Choroid plexus epithelial cell (primary cell): ENCODE measurements around the gene MAP2K7.
A peak's percentile ranks its signal among the peaks of the same experiment; 100 is the strongest.
"Not testable (repeated sequence)": the region's sequence is repeated elsewhere in the genome, so short reads cannot be mapped to it uniquely, and the experiment has no call there.

ENCODE experiments used
- DNase-seq: peaks from one replicate; pipeline ENCODE4 v3.0.0-alpha.2; 2010; ENCODE audit warnings: low read depth
- H3K4me3 ChIP-seq: 2 replicates; pipeline ENCODE4 v1.5.1; 2011; ENCODE audit warnings: low read depth, mild to moderate bottlenecking, control low read depth, low read length, moderate library complexity
- CTCF ChIP-seq: conservative IDR thresholded peaks from 2 replicates; pipeline ENCODE4 v1.5.1; 2011; ENCODE audit warnings: low read depth, mild to moderate bottlenecking, control low read depth, inconsistent platforms, low read length, moderate library complexity

Gene MAP2K7

GRCh38 chr19:7903244-7904073 is at the start of gene MAP2K7:
Gene MAP2K7 (plus strand): TSS chr19:7903877. CDS start chr19:7903945, 68 bp downstream.
- peak; percentile 57 for TF ChIP-seq CTCF
- peak; percentile 99 for DNase-seq
- peak within 1 kb of the TSS; percentile 88 for H3K4me3 ChIP-seq

DNA sequence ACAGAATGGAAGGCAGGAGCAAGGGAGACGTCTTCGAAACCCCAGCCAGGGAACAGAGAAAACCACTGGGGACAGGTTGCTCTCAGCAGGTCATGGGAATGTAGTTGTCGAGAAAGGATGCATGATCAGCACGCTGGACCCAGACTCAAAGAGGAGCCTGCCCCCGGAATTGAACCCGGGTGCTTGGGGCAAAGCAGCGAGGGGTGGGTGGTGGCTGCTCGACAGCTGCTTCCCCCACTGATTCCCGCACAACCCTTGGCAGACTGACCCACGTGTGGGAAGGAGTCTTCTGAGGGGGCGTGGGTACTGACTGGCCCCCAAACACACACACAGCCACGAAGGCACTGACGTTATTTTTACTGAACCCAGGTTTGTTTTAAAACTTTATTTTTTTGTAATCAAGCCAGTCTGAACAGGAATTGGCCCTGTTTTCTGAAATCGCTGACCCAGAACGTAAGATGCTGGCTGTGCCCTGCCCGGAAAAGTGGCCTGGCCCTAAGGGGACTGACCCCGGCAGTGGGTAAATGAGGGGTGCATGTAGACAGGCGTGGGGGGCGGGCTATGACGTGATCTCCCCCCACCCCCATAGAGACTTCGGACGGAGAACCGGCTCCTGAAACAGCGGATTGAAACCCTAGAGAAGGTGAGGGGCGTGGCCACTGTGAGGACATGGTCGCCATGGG is 48.1 kb upstream of the MAP2K7 start:
- H3K4me3 ChIP-seq, result no peak overlapping the region
- DNase-seq, result no peak
- TF ChIP-seq CTCF, result no peak

DNA sequence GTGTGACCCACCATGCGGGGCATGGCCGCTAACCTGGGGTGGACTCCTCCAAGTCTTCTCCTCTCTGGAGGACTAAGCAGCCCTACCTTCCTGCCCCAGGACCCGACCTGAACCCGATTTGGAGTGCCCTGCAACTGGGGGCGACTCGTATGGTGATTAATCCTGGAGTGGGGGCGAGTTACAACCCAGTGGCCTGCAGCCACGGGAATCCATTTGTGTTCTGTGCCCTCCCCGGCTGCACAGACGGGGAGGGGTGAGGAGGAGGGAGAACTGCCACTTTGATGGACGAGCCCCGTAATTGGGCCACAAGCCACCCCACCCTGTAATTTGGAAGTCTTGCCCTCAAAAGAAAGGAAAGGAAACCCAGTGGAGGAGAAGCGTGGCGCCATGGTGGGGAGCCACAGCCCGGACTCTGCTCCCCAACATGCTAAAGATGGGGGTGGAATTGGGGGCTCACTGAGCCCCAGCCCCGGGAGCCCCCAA is 47.5 kb upstream of the MAP2K7 start:
- no peak for TF ChIP-seq CTCF
- no peak overlapping the region for H3K4me3 ChIP-seq
- DNase-seq, result no peak

- H3K4me3 ChIP-seq, result no peak overlapping the region
- no peak for DNase-seq
- TF ChIP-seq CTCF, result no peak
These were observed 46.7 kb upstream of the MAP2K7 start for GRCh38 chr19:7856679-7857663.

DNA sequence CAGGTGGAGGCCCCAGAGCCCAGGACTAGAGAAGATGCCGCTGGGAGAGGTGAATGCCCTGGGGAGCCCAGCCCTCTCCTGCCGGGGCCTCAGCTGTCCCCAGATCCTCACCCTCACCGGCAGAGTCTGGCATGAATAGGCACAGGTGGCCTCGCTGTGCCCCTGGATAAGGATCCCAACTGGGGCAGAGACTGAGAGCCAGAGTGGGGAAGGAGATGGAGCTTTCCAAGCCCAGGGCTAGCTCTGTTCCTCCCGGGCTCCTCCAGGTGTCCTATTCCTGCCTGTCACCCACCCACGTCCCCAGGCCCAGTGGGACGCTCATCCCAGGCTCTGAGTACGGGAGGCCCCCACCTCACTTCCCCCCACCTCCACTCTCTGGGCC is 46.0 kb upstream of the MAP2K7 start:
- DNase-seq, result no peak
- no peak for TF ChIP-seq CTCF
- H3K4me3 ChIP-seq, result no peak overlapping the region

DNA sequence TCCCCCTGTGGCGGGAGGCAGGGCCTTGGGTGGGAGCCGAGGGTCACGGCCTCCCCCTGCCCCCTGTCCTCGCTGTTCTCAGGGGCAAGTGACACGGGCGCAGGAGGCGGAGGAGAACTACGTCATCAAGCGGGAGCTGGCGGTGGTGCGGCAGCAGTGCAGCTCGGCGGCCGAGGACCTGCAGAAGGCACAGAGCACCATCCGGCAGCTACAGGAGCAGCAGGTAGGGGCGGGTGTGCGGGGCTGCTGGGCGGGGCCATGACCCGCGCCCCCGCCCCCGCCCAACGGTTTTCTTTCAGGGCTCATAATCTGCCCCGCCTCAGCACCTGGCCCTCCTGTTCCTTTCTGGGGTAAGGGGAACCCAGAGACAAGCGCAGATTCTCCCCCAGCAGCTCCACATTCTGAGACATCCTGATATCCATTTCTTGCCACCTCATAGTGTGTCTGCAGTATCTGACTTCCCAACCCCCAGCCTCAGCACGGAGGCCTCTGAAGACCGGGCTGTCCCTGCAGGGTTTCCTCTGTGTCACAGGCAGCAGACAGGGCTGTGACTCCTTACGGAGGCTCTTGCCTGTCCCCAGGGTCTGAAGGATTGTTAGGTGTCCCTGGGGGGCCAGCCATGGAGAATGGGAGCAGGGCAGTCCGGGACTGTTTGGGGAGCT is 45.4 kb upstream of the MAP2K7 start:
- no peak for DNase-seq

GRCh38 chr19:7859087-7859486 is 44.6 kb upstream of the MAP2K7 start:
- H3K4me3 ChIP-seq, DNase-seq: not testable (repeated sequence)

More for the DNA sequence above, 45.4 kb upstream of the MAP2K7 start:
- no peak for TF ChIP-seq CTCF
- no peak overlapping the region for H3K4me3 ChIP-seq
